HL-60 (cell line): ENCODE data around the gene TMEM63A.
"Not testable (repeated sequence)": the region's sequence is repeated elsewhere in the genome, so short reads cannot be mapped to it uniquely, and the experiment has no call there.

ENCODE experiments used
- GABPA ChIP-seq: IDR thresholded peaks from 2 replicates; pipeline ENCODE4 v1.6.1; 2012; ENCODE audit warnings: low read depth
- POLR2AphosphoS5 ChIP-seq: IDR thresholded peaks from 2 replicates; pipeline ENCODE4 v1.6.1; 2012; ENCODE audit warnings: low read depth
- SPI1 ChIP-seq: IDR thresholded peaks from 2 replicates; pipeline ENCODE4 v1.6.1; 2012; ENCODE audit warnings: low read depth, mild to moderate bottlenecking, borderline replicate concordance
- TF ChIP-seq, protein P1 (sequence below): IDR thresholded peaks from one replicate; pipeline ENCODE4 v1.5.1; 2011; ENCODE audit warnings: low read length, control low read depth, inconsistent platforms; ENCODE audit not compliant: insufficient read depth
- TF ChIP-seq, protein P2 (sequence below): IDR thresholded peaks from 2 replicates; pipeline ENCODE4 v1.6.1; 2012; ENCODE audit warnings: low read depth; ENCODE audit not compliant: insufficient replicate concordance

DNA sequence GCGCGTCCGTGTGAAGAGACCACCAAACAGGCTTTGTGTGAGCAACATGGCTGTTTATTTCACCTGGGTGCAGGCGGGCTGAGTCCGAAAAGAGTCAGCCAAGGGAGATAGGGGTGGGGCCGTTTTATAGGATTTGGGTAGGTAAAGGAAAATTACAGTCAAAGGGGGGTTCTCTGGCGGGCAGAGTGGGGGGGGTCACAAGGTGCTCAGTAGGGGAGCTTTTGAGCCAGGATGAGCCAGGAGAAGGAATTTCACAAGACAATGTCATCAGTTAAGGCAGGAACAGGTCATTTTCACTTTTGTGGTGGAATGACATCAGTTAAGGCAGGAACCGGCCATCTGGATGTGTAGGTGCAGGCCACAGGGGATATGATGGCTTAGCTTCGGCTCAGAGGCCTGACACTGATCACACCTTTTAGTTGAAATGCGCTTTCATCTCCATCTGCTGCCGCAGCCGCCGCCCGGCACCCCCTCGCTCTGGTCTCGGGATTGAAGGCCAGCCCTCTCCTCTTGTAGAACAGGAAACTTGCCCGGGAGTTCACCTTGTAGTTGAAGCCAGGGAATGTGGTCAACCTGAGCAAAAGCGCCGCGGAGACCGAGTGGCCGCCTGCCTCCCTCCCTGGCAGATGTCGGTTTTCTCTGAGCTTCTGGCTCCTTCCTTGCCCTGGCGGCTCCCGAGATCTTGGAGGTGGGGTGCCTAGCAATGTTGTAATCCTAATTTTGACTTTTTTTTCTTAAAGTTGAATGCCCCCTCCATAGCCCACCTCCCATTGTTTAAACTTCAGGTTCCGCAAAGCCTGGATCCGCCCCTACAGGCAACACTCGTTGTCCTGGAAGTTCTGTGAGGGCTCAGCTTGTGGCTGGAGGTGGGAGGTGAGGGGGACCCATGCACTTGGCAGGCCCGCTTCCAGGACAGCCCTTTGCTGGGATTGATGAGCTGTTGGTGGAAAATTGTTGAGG lies 71.3 kb downstream of the TMEM63A start:
- TF ChIP-seq, protein P1, sequence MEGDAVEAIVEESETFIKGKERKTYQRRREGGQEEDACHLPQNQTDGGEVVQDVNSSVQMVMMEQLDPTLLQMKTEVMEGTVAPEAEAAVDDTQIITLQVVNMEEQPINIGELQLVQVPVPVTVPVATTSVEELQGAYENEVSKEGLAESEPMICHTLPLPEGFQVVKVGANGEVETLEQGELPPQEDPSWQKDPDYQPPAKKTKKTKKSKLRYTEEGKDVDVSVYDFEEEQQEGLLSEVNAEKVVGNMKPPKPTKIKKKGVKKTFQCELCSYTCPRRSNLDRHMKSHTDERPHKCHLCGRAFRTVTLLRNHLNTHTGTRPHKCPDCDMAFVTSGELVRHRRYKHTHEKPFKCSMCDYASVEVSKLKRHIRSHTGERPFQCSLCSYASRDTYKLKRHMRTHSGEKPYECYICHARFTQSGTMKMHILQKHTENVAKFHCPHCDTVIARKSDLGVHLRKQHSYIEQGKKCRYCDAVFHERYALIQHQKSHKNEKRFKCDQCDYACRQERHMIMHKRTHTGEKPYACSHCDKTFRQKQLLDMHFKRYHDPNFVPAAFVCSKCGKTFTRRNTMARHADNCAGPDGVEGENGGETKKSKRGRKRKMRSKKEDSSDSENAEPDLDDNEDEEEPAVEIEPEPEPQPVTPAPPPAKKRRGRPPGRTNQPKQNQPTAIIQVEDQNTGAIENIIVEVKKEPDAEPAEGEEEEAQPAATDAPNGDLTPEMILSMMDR = not testable (repeated sequence)
- TF ChIP-seq, protein P2, sequence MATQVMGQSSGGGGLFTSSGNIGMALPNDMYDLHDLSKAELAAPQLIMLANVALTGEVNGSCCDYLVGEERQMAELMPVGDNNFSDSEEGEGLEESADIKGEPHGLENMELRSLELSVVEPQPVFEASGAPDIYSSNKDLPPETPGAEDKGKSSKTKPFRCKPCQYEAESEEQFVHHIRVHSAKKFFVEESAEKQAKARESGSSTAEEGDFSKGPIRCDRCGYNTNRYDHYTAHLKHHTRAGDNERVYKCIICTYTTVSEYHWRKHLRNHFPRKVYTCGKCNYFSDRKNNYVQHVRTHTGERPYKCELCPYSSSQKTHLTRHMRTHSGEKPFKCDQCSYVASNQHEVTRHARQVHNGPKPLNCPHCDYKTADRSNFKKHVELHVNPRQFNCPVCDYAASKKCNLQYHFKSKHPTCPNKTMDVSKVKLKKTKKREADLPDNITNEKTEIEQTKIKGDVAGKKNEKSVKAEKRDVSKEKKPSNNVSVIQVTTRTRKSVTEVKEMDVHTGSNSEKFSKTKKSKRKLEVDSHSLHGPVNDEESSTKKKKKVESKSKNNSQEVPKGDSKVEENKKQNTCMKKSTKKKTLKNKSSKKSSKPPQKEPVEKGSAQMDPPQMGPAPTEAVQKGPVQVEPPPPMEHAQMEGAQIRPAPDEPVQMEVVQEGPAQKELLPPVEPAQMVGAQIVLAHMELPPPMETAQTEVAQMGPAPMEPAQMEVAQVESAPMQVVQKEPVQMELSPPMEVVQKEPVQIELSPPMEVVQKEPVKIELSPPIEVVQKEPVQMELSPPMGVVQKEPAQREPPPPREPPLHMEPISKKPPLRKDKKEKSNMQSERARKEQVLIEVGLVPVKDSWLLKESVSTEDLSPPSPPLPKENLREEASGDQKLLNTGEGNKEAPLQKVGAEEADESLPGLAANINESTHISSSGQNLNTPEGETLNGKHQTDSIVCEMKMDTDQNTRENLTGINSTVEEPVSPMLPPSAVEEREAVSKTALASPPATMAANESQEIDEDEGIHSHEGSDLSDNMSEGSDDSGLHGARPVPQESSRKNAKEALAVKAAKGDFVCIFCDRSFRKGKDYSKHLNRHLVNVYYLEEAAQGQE = not testable (repeated sequence)
- not testable (repeated sequence) for TF ChIP-seq POLR2AphosphoS5, SPI1, GABPA
